DOHH2 (cell line): Measurements from ENCODE around the gene PLLP.

ENCODE experiments used
- H3F3A ChIP-seq: fragments of 200-600 bp; sonication (generic), shearing (Covaris generic); 2 replicates; pipeline ENCODE4 v1.6.0; 2016; ENCODE audit warnings: antibody characterized with exemption, mild to moderate bottlenecking; ENCODE audit not compliant: control insufficient read depth, insufficient read depth
- H3K27ac ChIP-seq: fragments of 200-600 bp; sonication (generic); 2 replicates; pipeline ENCODE4 v1.5.1; 2014; ENCODE audit warnings: low read depth, mild to moderate bottlenecking, low read length, moderate library complexity
- H3K27me3 ChIP-seq: fragments of 200-600 bp; sonication (generic); 2 replicates; pipeline ENCODE4 v1.6.1; 2014; ENCODE audit warnings: mild to moderate bottlenecking, low read length, mixed read lengths; ENCODE audit not compliant: control insufficient read depth
- H3K36me3 ChIP-seq: fragments of 200-600 bp; sonication (generic); 2 replicates; pipeline ENCODE4 v1.6.1; 2014; ENCODE audit warnings: mild to moderate bottlenecking, low read length, moderate library complexity, mixed read lengths; ENCODE audit not compliant: control insufficient read depth
- H3K4me1 ChIP-seq: fragments of 200-600 bp; sonication (generic); 2 replicates; pipeline ENCODE4 v1.6.1; 2014; ENCODE audit warnings: mild to moderate bottlenecking, low read length, mixed read lengths; ENCODE audit not compliant: control insufficient read depth
- H3K4me2 ChIP-seq: fragments of 200-600 bp; sonication (generic); 2 replicates; pipeline ENCODE4 v1.6.0; 2014; ENCODE audit warnings: mild to moderate bottlenecking, low read length, moderate library complexity
- H3K4me3 ChIP-seq: fragments of 200-600 bp; sonication (generic); 2 replicates; pipeline ENCODE4 v1.5.1; 2014; ENCODE audit warnings: mild to moderate bottlenecking, low read length, mixed read lengths
- H3K79me2 ChIP-seq: fragments of 200-600 bp; sonication (generic); 2 replicates; pipeline ENCODE4 v1.6.1; 2014; ENCODE audit warnings: mild to moderate bottlenecking, low read length, mixed read lengths; ENCODE audit not compliant: control insufficient read depth
- H3K9me2 ChIP-seq: fragments of 200-600 bp; sonication (generic); replicated peaks from 2 replicates; pipeline ENCODE4 v1.6.1; 2014; ENCODE audit warnings: mild to moderate bottlenecking, low read length, mixed read lengths; ENCODE audit not compliant: control insufficient read depth
- H3K9me3 ChIP-seq: fragments of 200-600 bp; sonication (generic); 2 replicates; pipeline ENCODE4 v1.6.1; 2014; ENCODE audit warnings: antibody characterized with exemption, low read length, mixed read lengths; ENCODE audit not compliant: control insufficient read depth, insufficient read depth
- H4K20me1 ChIP-seq: fragments of 200-600 bp; sonication (generic); 2 replicates; pipeline ENCODE4 v1.6.0; 2014; ENCODE audit warnings: low read depth, mild to moderate bottlenecking, antibody characterized with exemption, low read length, moderate library complexity; ENCODE audit not compliant: control insufficient read depth, insufficient read depth
- CTCF ChIP-seq: fragments of 200-600 bp; sonication (generic); IDR thresholded peaks from one replicate; pipeline ENCODE4 v1.5.1; 2014; ENCODE audit warnings: antibody characterized with exemption, mild to moderate bottlenecking, low read depth, low read length; ENCODE audit not compliant: poor library complexity, severe bottlenecking
- EZH2phosphoT487 ChIP-seq: fragments of 200-600 bp; sonication (generic); IDR thresholded peaks from 2 replicates; pipeline ENCODE4 v1.6.1; 2017; ENCODE audit warnings: borderline replicate concordance, mild to moderate bottlenecking, antibody characterized with exemption, low read length, moderate library complexity, mixed read lengths

PLLP gene

GRCh38 chr16:57258226-57258909, 26.1 kb downstream of the PLLP start:
- no peaks in the 10 kb centered on the region for H3K27me3 ChIP-seq
- no peaks in the 10 kb centered on the region for H3K79me2 ChIP-seq
- H3K36me3 ChIP-seq, result no peaks in the 10 kb centered on the region
- H3K4me3 ChIP-seq, result no peak overlapping the region
- no peaks in the 10 kb centered on the region for H4K20me1 ChIP-seq
- H3K4me1 ChIP-seq, result peaks cover 15% of the 10 kb centered on the region
- H3K9me2 ChIP-seq, result no peaks in the 10 kb centered on the region
- H3K27ac ChIP-seq, result no peak overlapping the region
- no peak overlapping the region for H3K4me2 ChIP-seq
- no peaks in the 10 kb centered on the region for H3K9me3 ChIP-seq
- TF ChIP-seq EZH2phosphoT487 (no peak), CTCF (no peak)
- no peaks in the 10 kb centered on the region for H3F3A ChIP-seq

GRCh38 chr16:57257455-57258070, 26.9 kb downstream of the PLLP start:
- H3K9me3 ChIP-seq, result no peaks in the 10 kb centered on the region

GRCh38 chr16:57256601-57257395, 27.7 kb downstream of the PLLP start:
- TF ChIP-seq EZH2phosphoT487 (no peak), CTCF (no peak)
- Histone ChIP-seq H3K36me3 (peaks cover 14% of the 10 kb centered on the region), H4K20me1 (no peaks in the 10 kb centered on the region), H3K4me2 (no peak overlapping the region), H3K27me3 (no peaks in the 10 kb centered on the region), H3K9me3 (no peaks in the 10 kb centered on the region), H3K27ac (no peak overlapping the region), H3K79me2 (no peaks in the 10 kb centered on the region), H3F3A (no peaks in the 10 kb centered on the region), H3K4me1 (peaks cover 15% of the 10 kb centered on the region), H3K4me3 (no peak overlapping the region), H3K9me2 (no peaks in the 10 kb centered on the region)

More at GRCh38 chr16:57257455-57258070, 26.9 kb downstream of the PLLP start:
- no peaks in the 10 kb centered on the region for H4K20me1 ChIP-seq
- no peaks in the 10 kb centered on the region for H3K27me3 ChIP-seq
- no peak overlapping the region for H3K4me2 ChIP-seq
- H3K4me3 ChIP-seq, result no peak overlapping the region
- no peak overlapping the region for H3K27ac ChIP-seq
- H3K4me1 ChIP-seq, result peaks cover 15% of the 10 kb centered on the region
- no peaks in the 10 kb centered on the region for H3K79me2 ChIP-seq
- peaks cover 7% of the 10 kb centered on the region for H3K36me3 ChIP-seq
- H3K9me2 ChIP-seq, result no peaks in the 10 kb centered on the region
- TF ChIP-seq EZH2phosphoT487, result no peak
- no peak for TF ChIP-seq CTCF
- no peaks in the 10 kb centered on the region for H3F3A ChIP-seq
